Stimulated activated naive CD8-positive, alpha-beta T cell treated with anti-CD3 and anti-CD28 coated beads, Interleukin-15, Interleukin-2, amounts not matched to agents 100 U/mL and 50 U/mL, for 24 hours (primary cell): ENCODE data around the gene PPIF.

ENCODE experiments used
- ATAC-seq: fragments of 150-1000 bp; cut with Tn5 transposase; one replicate; pipeline ENCODE4 v1.10.0; 2021
- DNase-seq: peaks from one replicate; pipeline ENCODE4 v3.0.0; 2021

PPIF gene

DNA sequence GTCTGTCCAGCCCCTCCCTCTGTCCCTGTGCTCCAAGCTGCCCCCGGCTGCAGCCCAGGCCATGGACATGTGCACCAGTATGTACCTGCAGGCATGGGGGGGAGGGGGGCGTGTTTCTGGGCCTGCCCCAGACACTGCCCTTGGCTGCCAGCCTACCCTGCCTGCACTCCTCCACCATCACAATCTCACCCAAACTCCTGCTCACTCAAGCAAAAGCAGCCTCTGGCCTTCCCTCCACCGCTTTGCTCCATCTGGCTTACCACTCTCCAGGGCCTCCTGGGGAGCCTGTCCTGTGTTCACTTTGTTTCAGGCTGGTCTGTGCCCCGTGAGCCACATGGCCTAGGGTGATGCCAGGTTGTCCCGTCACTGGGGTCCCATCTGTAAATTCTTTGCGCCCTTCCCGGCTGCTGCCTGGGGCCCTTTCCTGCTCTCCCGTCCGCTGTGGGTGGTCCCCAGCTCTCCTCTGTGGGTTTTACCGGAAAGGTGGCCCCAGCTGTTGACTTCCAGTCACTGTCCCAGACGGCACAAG is 33.3 kb upstream of the PPIF start:
- ATAC-seq (no peak), DNase-seq (no peak)

DNA sequence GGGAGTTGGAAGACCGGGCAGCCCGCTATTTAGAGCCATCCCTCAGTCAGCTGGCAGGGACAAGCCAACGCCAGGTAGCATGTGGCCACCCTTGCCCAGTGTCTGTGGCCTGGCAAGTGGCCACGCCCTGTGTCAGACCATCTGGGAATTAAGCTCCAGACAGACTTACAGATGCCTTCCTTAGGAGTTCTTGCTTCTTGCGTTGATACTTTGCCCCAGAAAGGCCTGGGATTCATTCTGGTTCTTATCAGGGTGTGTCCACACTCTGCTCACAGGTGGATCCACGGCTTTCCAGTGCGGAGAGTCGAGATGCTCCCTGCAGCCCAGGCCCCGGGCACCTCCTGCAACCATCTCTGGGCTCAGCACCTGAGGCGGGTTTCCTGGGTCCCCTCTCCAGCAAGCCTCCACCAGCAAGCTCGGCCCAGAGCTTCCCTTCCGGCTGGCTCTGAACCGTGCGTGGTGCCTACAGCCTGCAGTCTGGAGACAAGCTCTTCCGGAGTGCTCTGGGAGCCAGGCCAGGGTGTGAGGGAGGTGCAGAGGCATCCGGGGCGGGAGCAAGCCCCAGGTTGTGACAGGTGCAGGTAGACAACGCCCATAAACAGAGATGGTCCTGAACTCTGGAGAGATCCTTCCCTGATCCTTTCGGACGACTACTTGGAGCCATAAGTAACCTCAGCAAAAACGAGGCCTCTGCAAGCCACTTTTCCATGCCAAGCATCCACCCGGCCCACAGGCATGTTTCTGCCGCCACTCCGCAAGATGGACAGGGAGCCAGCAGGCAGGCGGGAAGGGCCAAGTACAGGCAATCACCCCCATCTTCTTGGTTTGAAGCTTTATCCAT is 32.3 kb upstream of the PPIF start:
- ATAC-seq (no peak), DNase-seq (no peak)

DNA sequence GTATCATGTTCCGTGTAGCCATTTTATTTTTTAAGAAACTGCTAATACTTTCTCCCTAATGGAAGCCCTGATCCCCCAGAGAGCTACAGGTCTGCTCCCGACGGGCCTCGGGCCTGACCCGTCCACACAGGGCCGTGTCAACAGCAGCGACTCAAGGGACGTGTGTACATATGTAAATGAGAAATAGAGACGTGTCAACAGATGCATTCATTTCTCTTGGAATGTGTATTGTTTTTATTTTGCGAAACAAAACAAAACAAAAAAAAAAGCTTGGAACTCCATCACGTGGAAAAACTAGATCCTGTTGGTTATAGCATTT is 31.7 kb upstream of the PPIF start:
- no peak for DNase-seq
- ATAC-seq = no peak

DNA sequence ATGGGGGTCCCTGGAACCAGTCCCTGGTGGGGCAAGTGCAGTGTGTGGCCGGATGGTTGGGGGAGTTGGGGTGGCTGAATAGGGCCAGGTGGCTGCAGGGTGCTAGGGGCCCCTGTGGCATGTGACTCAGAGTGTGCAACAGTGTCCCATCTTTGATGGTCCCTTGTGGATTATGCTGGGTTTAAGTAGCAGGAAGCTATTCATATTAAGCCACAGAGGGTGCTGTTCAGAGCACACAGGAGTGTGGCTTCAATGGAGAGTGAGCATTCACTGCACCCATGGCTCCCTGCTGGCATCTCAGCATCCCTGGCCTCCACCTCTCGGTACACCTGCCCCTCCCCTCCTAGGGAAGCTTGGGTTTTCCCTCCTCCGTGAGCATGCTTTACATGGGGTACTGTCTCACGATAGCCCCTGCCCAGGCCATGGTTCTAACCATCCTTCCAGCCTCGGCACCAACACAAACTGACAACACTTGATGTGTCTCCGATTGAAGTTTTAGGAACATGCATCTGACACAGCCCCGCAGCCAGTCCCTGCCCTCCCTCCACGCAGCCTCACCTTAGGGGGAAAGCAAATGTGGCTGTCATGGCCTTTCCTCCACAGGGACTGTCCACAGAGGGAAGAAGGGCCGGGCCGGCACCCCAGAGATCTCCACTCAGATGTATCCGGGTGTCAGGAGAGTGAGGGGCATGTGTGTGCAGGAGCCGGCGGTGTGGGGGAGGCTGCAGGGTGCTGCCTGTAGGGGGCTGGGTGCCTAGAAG is 30.4 kb upstream of the PPIF start:
- peak; percentile 62 for ATAC-seq
- DNase-seq = peak; percentile 42

DNA sequence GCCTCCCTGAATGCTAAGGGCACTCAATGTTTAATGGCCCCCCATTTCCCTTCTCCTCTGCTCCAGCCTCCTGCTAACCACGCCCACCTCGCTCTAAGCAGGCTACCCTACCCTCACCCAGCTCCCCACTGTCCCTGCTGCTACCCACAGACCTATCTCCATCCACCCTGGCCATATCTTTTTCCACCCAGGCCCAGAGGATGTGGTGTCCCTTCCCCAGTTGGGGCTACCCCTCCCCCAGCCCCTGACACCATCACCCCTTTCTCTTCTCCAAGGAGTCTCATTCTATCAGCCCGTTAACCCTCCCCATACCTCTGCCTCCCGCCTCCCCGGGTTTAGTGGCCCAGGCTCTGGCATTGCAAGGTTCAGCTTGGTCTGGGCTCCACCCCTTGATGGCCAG is 28.9 kb upstream of the PPIF start:
- no peak for ATAC-seq
- peak; percentile 20 for DNase-seq

DNA sequence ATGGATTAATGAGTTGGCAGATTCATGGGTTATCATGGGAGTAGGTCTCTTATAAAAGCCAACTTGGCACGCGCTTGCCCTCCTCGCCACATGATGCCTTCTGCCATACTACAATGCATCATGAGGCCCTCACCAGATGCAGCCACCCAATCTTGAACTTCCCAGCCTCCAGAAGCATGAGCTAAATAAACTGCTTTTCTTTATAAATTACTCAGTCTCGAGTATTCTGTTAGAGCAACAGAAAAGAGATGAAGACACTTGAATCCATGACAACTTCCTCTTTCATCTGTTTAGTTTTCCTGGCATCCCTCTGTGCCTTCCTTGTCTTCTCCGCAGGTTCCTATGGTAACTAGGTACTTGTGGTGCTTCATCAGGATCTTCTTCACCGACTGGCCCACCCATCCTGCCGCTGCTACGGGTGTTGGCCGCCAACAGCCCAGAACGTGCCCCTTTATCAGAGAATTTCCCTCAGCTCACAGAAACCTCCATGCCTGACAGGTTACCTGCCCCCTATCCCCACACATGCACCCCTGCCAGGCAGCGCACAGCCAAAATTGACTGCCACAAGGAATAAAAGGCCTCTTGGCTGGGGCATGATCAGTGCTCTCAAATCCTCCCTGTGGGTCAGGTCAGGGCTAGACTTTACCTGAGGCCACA is 28.0 kb upstream of the PPIF start:
- no peak for ATAC-seq
- no peak for DNase-seq

DNA sequence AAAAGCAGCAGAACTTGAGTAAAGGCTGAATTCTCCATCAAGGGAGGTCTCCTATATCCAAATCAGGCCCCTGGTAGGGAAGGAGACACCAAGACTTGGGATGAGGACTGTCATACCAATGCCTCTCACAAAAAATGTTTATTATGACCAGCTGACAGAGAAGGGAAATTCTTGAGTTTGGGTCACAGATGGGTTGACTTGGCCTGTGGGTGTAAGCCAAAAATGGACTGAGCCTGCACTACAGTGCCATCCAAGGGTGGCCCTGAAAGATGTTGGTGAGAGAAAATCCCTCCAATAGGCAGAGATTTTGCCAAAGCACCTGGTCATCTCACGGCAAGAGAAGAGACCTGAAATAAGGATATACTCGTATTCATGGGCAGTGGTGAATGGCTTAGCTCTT is 27.0 kb upstream of the PPIF start:
- DNase-seq (no peak), ATAC-seq (no peak)

DNA sequence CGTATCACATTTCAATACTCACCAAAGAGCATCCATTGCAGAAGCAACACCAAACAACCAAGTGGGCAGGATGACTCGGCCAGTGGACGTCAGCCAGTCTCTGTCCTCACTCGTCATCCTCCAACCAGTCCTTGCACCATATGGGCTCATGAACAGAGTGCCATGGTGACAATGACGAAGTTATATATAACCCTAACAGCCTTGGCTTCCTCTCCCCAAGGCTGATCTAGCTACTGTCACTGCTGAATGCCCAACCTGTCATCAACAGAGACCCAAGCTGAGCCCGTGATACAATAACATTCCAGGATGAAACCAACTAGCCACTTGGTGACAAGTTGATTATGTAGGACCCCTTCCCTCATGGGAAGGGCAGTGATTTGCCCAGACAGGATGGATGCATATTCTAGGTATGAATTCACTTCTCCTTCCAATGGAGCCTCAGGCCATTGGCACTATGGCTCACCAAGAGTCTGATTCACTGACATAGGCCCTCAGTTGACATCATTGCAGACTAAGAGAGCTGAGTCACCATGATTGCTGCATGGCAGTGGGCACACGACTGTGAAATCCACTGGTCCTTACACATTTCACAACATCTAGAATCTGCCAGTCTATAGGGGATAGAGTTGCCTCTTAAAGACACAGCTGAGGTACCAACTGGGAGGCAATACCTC is 26.3 kb upstream of the PPIF start:
- peak; percentile 40 for DNase-seq
- ATAC-seq = peak; percentile 45

DNA sequence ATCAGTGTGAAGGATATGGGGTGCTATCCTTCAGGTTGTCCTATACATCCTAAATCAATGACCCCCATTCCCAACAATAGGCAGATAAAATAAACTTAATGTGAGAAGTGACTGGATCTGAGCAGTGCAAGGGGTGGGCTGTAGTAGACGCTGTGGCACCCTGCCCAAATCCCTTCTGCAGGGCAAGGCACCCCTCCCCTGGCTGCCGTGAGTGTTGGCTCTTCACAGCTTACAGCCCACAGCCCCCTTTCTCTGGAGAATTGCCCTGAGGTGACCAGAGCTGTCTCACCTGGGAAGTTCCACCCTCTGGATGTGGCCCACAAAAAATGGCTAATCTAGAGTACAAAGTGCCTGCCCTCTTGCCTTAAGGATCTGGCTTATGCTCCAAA is 25.8 kb upstream of the PPIF start:
- DNase-seq (no peak), ATAC-seq (no peak)

DNA sequence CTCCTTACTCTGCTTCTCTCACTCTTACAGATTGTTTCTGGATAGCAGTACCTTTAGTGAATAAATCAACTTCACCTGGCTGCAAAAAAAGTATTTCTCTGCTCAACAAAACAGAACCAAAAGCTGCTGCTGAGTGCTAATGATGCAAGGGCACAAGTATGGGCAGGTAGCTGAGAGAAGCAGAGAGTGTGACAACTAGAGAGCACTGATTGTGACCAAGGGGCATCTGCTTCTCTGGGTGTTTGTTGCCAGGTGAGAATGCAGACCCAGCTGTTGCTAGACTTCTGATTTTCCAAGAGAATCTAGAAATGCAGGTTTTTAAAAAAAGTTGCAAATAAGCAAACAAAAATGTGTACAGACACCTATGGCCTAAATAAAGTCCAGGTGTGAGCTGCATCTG is 25.3 kb upstream of the PPIF start:
- ATAC-seq = no peak
- DNase-seq = no peak

DNA sequence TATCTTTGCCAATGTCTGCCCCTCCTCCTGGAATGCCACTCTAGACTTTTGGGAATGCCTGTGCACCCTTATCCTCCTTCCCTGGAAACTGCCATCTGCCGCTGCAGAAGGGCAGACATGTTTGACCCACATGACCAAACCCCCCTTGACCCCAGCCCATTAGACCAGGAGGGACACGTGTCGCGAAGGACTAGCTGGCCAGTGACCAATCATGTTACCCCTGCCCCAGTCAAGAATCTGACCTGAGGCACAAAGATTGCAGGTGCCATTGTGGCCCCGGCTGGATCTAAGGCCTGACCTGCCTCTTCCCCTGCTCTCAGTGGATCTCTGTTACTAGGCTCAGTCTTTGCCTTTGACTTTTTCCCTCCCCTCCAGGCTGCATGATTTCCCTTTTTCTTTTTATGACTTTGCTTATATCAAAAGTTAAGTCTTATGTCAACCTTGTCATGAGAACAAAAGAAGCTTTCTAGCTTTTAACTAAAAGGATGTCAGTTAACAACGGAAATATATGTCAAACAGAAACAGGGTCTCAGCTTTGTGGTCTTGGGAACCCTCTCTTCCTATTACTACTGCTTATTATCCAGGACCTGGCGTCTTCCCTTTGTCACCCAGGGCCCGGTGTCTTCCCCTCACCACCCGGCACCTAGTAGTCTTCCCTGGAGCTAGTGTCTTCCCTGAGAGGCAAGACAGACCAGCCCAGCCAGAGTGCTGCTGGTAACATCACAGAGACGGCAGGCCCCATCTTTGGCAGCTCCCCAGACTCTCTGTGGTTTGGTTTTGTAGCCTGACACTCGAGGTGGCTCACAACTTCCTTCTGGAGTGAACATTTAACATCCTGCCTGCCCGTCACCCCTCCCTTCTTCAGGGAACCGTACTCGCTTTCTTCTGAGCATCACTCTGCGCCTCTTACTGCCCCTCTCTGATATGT is 24.4 kb upstream of the PPIF start:
- DNase-seq (peak; percentile 77), ATAC-seq (peak; percentile 80)

DNA sequence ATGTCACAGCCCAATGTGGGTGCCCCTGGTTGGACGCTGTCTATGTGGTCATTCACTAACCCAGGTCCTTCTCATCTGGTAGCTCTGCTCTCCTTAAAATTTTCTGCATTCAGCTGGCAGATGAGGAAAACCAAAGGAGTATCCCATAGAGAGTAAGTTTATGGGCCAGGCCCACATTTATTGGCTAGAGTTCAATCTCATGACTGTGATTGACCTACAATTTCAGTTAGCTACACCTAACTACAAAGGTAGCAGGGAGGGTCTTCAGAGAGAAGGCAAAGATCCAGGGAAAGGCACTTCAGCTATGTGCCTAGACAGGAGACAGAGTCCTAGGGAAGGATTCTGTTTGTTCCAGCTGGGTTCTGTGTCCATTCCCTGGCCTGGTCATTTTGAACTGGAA is 23.7 kb upstream of the PPIF start:
- ATAC-seq (no peak), DNase-seq (no peak)

DNA sequence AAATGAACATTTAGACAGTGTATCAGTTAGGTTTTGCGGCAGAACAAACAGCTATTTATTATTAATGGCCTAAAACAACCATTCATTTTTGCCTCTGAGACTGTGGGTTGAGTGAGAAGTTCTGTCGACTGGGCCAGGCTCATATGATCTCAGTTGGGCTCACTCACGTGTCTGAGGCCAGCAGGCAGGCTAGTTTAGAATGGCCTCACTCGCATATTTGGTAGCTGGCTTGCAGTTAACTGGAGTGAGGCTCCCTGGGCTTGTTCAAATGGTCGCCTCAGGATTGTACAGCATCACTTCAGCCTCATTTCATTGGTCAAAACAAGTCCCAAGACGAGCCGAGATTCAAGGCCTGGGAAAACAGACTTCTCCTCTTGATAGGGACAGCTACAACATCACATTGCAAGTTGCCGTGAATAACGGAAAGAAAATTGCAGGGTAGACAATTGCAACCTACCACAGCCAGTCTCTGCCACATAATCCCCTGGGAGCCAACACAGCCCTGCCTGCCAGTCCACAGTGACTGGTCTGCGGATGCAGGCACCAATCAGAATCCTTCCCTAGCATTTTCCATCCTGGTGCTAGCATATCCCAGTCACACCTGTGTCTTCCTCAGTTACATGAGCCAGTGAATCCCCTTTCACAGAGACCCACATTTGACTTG is 23.1 kb upstream of the PPIF start:
- ATAC-seq (no peak), DNase-seq (no peak)

DNA sequence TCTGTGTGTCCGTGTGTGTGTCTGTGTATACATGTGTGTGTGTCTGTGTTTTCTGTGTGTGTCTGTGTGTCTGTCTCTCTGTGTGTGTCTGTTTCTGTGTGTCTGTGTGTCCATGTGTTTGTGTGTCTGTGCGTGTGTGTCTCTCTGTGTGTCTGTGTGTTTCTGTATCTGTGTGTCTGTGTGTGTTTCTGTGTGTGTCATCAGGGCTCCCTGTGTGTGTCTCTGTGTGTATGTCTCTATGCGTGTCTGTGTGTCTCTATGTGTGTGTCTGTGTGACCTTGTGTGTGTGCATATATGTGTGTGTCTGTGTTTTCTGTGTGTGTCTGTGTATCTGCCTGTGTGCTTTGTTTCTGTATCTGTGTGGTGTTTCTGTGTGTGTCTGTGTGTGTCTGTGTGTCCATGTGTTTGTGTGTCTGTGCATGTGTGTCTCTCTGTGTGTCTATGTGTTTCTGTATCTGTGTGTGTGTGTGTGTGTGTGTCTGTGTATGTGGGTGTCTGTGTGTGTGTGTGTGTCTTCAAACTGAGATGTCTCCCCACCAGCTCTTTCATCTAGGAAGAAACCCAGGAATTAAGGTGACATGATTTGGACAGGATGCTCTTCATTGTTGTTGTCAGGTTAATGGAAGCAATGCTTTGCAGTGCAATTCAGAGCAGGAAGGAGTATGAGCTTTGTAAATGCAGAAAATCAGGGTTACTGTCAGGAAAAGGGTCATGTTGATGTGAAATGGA is 20.7 kb upstream of the PPIF start:
- DNase-seq (no peak), ATAC-seq (no peak)

DNA sequence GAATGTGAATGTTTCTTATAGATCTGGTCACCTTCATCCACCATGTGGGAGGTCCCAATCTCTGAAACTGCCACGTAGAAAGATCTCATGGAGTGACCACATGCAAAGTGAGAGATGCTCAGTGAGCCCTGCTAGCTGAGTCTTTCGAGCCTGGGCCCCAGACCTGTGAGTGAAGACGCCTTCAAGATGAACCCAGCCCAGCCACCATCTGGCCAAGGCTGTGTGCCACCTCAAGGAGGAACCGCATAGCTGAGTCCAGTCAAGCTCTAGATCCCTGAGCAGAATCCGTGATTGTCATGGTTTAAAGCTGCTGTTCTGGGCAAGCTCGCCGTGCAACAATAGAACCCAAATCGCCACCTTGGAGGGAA is 20.2 kb upstream of the PPIF start:
- ATAC-seq = no peak
- DNase-seq = no peak

DNA sequence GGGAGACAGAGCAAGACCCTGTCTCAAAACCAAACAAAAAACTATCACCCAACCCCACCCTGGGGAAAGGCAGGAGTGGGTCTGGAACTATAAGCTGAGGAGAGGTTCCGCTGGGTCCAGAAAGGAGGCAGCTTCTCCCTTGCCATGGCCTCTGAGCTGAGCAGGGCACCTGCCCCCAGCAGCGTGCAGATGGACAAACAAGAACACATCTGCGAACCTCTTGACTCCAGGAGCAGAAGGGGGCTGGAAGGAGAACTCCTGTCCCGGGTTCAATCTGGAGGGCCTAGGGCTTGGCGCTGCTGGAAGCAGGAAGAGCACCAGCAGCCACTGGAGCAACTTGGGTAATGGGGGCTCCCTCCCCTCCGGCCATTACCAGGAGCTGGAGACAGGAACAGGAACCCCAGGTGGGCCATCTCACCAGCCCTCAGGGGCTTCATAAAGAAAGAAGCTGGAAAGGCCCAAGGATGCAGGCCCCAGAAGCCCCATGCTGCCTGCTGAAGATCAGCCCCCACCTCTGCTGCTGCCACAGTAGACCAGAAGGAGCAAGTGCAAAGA is 19.0 kb upstream of the PPIF start:
- ATAC-seq = no peak
- DNase-seq = no peak

DNA sequence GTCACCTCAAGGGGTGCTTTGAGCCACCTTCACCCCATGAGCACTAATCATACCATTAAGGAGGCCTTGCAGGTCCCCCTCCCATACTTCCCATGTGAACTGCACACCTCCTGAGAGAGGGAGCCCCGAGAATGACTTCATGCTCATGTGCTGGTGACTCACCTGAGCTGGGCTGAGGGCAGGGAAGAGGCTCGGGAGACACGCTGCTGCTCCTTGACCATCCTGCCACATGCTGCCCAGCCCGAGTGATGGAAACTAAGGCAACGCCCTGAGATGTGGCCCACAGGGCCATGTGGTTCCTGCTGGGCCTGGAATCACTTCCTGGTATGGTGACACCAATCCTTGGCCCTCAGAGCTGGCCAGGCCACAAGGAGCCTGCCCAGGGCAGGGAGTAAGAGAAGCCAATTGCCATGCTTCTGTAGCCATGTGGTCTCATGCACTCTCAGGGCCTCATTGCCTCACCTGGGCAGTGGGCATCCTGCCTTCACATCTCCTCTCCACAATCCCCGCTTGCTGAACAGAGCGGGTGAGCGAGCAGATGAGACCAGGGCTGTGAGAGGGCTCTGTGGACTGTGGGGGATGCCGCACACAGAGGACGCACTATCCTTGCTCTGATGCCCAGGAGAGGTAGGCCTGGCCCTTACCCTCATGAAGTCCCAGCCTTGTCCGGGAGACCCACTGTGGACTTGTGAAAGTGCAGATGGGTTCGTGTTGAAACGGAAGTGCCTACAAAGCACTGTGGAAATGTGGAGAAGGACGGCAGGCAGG is 18.3 kb upstream of the PPIF start:
- ATAC-seq (no peak), DNase-seq (no peak)

DNA sequence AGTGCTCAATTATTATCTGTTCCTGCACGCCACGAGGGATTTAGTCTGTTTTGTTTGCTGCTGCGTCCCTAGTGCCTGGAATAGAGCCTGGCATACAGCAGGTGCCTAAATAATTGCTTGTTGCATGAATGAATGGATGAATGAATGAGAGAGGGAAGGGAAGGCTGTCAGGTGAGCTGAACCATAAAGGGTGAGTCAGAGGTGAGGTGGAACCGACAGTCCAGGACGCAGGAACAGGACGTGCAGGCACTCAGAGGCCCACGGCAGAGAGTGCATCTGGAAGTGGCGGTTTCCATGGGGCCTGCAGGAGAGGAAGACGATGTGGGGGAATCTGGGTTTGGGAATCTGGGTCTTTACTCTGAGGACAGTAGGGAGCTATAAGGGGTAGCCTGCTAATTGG is 17.7 kb upstream of the PPIF start:
- DNase-seq (no peak), ATAC-seq (no peak)

DNA sequence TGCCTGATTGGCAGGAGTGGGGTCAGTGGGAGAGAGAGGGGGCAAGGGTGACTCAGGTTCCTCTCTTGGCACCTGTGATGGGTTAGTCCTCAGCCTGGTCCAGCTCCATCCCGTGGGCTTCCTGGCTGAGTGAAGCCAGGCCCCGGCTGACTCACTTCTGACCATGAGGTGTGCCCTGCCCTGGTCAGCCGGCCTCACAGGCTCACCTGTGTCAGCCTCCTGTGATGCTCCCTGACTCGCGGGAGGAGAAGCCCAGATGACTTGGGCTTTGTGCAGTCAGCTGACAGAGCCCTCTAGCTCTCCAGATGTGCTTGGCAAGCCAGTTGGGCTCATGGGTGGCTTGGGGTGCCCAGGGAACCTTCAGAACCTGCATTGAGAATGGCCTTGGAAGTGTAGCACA is 16.0 kb upstream of the PPIF start:
- ATAC-seq = peak; percentile 14
- peak; percentile 29 for DNase-seq
